Measurements from ENCODE around the gene OR52A5.

OR52A5 gene

GRCh38 chr11:5118893-5119292 is 19.3 kb downstream of the OR52A5 start:
- FAIRE-seq (no peak), DNase-seq (ENCODE audit: extremely low spot score, insufficient read length, low read depth) (no peak)

- DNase-seq (ENCODE audit: extremely low spot score, insufficient read length, low read depth) (no peak), FAIRE-seq (no peak)
These were observed 20.6 kb downstream of the OR52A5 start for GRCh38 chr11:5117588-5117987.

- no peak for DNase-seq (ENCODE audit: extremely low spot score, insufficient read length, low read depth)
- no peak for FAIRE-seq
These were observed 22.8 kb downstream of the OR52A5 start for GRCh38 chr11:5115339-5115738.

- FAIRE-seq = no peak
These were observed 30.9 kb downstream of the OR52A5 start for GRCh38 chr11:5107285-5107684.

GRCh38 chr11:5103066-5103465 is 35.1 kb downstream of the OR52A5 start:
- FAIRE-seq (no peak), DNase-seq (ENCODE audit: extremely low spot score, insufficient read length, low read depth) (no peak)

More at GRCh38 chr11:5107285-5107684, 30.9 kb downstream of the OR52A5 start:
- no peak for DNase-seq (ENCODE audit: extremely low spot score, insufficient read length, low read depth)

- no peak for FAIRE-seq
- DNase-seq (ENCODE audit: extremely low spot score, insufficient read length, low read depth) = no peak
These were observed 35.9 kb downstream of the OR52A5 start for GRCh38 chr11:5102246-5102645.

GRCh38 chr11:5096011-5096410 is 42.1 kb downstream of the OR52A5 start:
- FAIRE-seq = no peak
- DNase-seq (ENCODE audit: extremely low spot score, insufficient read length, low read depth) = no peak

- DNase-seq (ENCODE audit: extremely low spot score, insufficient read length, low read depth) (no peak), FAIRE-seq (no peak)
These were observed 45.2 kb downstream of the OR52A5 start for GRCh38 chr11:5092821-5093585.

GRCh38 chr11:5090668-5091067 is 47.5 kb downstream of the OR52A5 start:
- FAIRE-seq = no peak
- no peak for DNase-seq (ENCODE audit: extremely low spot score, insufficient read length, low read depth)

- DNase-seq (ENCODE audit: extremely low spot score, insufficient read length, low read depth) = no peak
These were observed 49.6 kb downstream of the OR52A5 start for GRCh38 chr11:5088556-5088955.

GRCh38 chr11:5083602-5084001 is 54.6 kb downstream of the OR52A5 start:
- FAIRE-seq (no peak), DNase-seq (ENCODE audit: extremely low spot score, insufficient read length, low read depth) (no peak)

More at GRCh38 chr11:5088556-5088955, 49.6 kb downstream of the OR52A5 start:
- FAIRE-seq = no peak

GRCh38 chr11:5081405-5081804 is 56.8 kb downstream of the OR52A5 start:
- DNase-seq (ENCODE audit: extremely low spot score, insufficient read length, low read depth) = no peak
- no peak for FAIRE-seq
